Activated T-cell treated with anti-CD3 and anti-CD28 coated beads for 48 hours (primary cell): ENCODE measurements around the gene TPPP2.
"Not testable (repeated sequence)": the region's sequence is repeated elsewhere in the genome, so short reads cannot be mapped to it uniquely, and the experiment has no call there.

Experiments
- DNase-seq: peaks from one replicate; pipeline ENCODE4 v3.0.0-alpha.2; 2020; ENCODE audit warnings: low read depth

The TPPP2 gene

GRCh38 chr14:21029917-21030316 is at the start of gene TPPP2:
TPPP2 (plus strand) TSS chr14:21030217; CDS start chr14:21030582, 365 bp downstream.
- DNase-seq = no peak

GRCh38 chr14:20980906-20981305 is 49.1 kb upstream of the TPPP2 start:
- DNase-seq = no peak

GRCh38 chr14:20982646-20983369 is 47.2 kb upstream of the TPPP2 start:
- DNase-seq = no peak

GRCh38 chr14:20985650-20986049 is 44.4 kb upstream of the TPPP2 start:
- not testable (repeated sequence) for DNase-seq

GRCh38 chr14:20986811-20987210 is 43.2 kb upstream of the TPPP2 start:
- DNase-seq = no peak

- DNase-seq = no peak
These were observed 41.1 kb upstream of the TPPP2 start for GRCh38 chr14:20988717-20989470.

GRCh38 chr14:20989471-20989786 is 40.6 kb upstream of the TPPP2 start:
- no peak for DNase-seq

- DNase-seq = peak; percentile 83
These were observed 40.0 kb upstream of the TPPP2 start, which contains the start of gene METTL17 for GRCh38 chr14:20989787-20990600. METTL17 (plus strand) TSS chr14:20989980; CDS start chr14:20990003, 23 bp downstream.

GRCh38 chr14:20996521-20996920 is 33.5 kb upstream of the TPPP2 start:
- no peak for DNase-seq

- no peak for DNase-seq
These were observed 32.9 kb upstream of the TPPP2 start for GRCh38 chr14:20997115-20997514.

- DNase-seq = no peak
These were observed 32.5 kb upstream of the TPPP2 start for GRCh38 chr14:20997564-20997963.

- no peak for DNase-seq
These were observed 31.9 kb upstream of the TPPP2 start for GRCh38 chr14:20998139-20998538.

GRCh38 chr14:20998674-20999366 is 31.2 kb upstream of the TPPP2 start, which contains the start of gene SLC39A2:
SLC39A2 (plus strand) TSS chr14:20999293; CDS start chr14:20999447, 154 bp downstream.
- DNase-seq = no peak

GRCh38 chr14:20999591-20999990 is 30.4 kb upstream of the TPPP2 start:
- no peak for DNase-seq

GRCh38 chr14:21001218-21001617 is 28.8 kb upstream of the TPPP2 start:
- no peak for DNase-seq

GRCh38 chr14:21003788-21004346 is 26.1 kb upstream of the TPPP2 start:
- DNase-seq = no peak

GRCh38 chr14:21009721-21010120 is 20.3 kb upstream of the TPPP2 start:
- not testable (repeated sequence) for DNase-seq

- DNase-seq = no peak
These were observed 18.9 kb upstream of the TPPP2 start for GRCh38 chr14:21011136-21011535.

GRCh38 chr14:21014761-21015190 is 15.2 kb upstream of the TPPP2 start:
- DNase-seq = peak; percentile 62

GRCh38 chr14:21015312-21015711 is 14.7 kb upstream of the TPPP2 start:
- no peak for DNase-seq

GRCh38 chr14:21016413-21017190 is 13.4 kb upstream of the TPPP2 start:
- no peak for DNase-seq
